Activated CD8-positive, alpha-beta T cell treated with anti-CD3 and anti-CD28 coated beads for 36 hours (primary cell): ENCODE measurements around the gene COLEC12. TPM values are rescaled to one million over a fixed set of nuclear protein-coding genes. Genes with fewer than 3 reads are reported as not detected.
A peak's percentile ranks its signal among the peaks of the same experiment; 100 is the strongest.

Experiments
- ATAC-seq: fragments of 200-7000 bp; cut with Tn5 transposase; one replicate; pipeline ENCODE4 v1.10.0; 2021; ENCODE audit warnings: mild to moderate bottlenecking, moderate library complexity
- CTCF ChIA-PET: fragments of 350-600 bp; sonication (Branson Sonifier 250); formaldehyde crosslinking; loops from one replicate; lab custom pipeline; 2021; ENCODE audit warnings: antibody characterized with exemption; lab: Charles Lee
- POLR2A ChIA-PET: fragments of 350-600 bp; sonication (Branson Sonifier 250); formaldehyde crosslinking; loops from one replicate; lab custom pipeline; 2021; ENCODE audit warnings: antibody characterized with exemption; lab: Charles Lee
- DNase-seq: peaks from one replicate; pipeline ENCODE4 v3.0.0-alpha.2; 2020
- H3K27ac Mint-ChIP-seq: one replicate; pipeline ENCODE4 v1.8.0; 2021; ENCODE audit warnings: mild to moderate bottlenecking, mixed read lengths
- H3K27me3 Mint-ChIP-seq: one replicate; pipeline ENCODE4 v1.8.0; 2021; ENCODE audit warnings: mixed read lengths
- H3K36me3 Mint-ChIP-seq: one replicate; pipeline ENCODE4 v1.8.0; 2021; ENCODE audit warnings: low read depth, mixed read lengths
- H3K4me1 Mint-ChIP-seq: one replicate; pipeline ENCODE4 v1.8.0; 2021; ENCODE audit warnings: low read depth, mixed read lengths
- H3K4me3 Mint-ChIP-seq: one replicate; pipeline ENCODE4 v1.8.0; 2021; ENCODE audit warnings: mild to moderate bottlenecking, moderate library complexity, mixed read lengths
- H3K9me3 Mint-ChIP-seq: one replicate; pipeline ENCODE4 v1.8.0; 2021; ENCODE audit warnings: mixed read lengths
- CTCF ChIP-seq: fragments of 200-600 bp; IDR thresholded peaks from one replicate; pipeline ENCODE4 v1.8.0; 2022; ENCODE audit warnings: antibody characterized with exemption, mild to moderate bottlenecking
- intact Hi-C: fragments of 100-400 bp; cut with micrococcal nuclease; formaldehyde crosslinking; loops from one replicate; pipeline ENCODE4 v1.10.0; 2022
- total RNA-seq, 2 experiments: library from RNA; stranded (reverse); gene quantifications; one replicate each; pipeline ENCODE4 v1.2.3, GENCODE V29; 2021

The COLEC12 gene
- total RNA-seq, 2 experiments from 2014 or later = not detected

- ChIA-PET POLR2A (no interaction called here), CTCF (no interaction called here)
- H3K4me1 Mint-ChIP-seq = peaks cover 2% of the 10 kb centered on the region
- no peaks in the 10 kb centered on the region for H3K9me3 Mint-ChIP-seq
- peaks cover 6% of the 10 kb centered on the region for H3K27me3 Mint-ChIP-seq
- ATAC-seq (no peak), DNase-seq (peak; percentile 5)
- no peak for TF ChIP-seq CTCF
- no peak overlapping the region for H3K27ac Mint-ChIP-seq
- H3K36me3 Mint-ChIP-seq = no peaks in the 10 kb centered on the region
- H3K4me3 Mint-ChIP-seq = no peak overlapping the region
- intact Hi-C loops = no loop called here
Measured at GRCh38 chr18:389658-390357, 110.7 kb downstream of the COLEC12 start.

GRCh38 chr18:388200-388599 lies 112.3 kb downstream of the COLEC12 start:
- no peak overlapping the region for H3K27ac Mint-ChIP-seq
- ATAC-seq = no peak
- TF ChIP-seq CTCF = no peak

GRCh38 chr18:386994-387393 lies 113.5 kb downstream of the COLEC12 start:
- ATAC-seq = no peak
- no peak overlapping the region for H3K4me3 Mint-ChIP-seq
- no peak overlapping the region for H3K27ac Mint-ChIP-seq
- TF ChIP-seq CTCF = no peak
- no peak for DNase-seq
- no peaks in the 10 kb centered on the region for H3K36me3 Mint-ChIP-seq
- POLR2A ChIA-PET = no interaction called here
- peaks cover 11% of the 10 kb centered on the region for H3K27me3 Mint-ChIP-seq
- intact Hi-C loops = no loop called here
- H3K4me1 Mint-ChIP-seq = peaks cover 2% of the 10 kb centered on the region
- CTCF ChIA-PET = interaction anchor here (1.1 kb wide), 1 partner anchor 10 kb away, joined by 4 read pairs; no protein-coding TSS in a partner anchor
- H3K9me3 Mint-ChIP-seq = peaks cover 2% of the 10 kb centered on the region

More at GRCh38 chr18:388200-388599, 112.3 kb downstream of the COLEC12 start:
- POLR2A ChIA-PET = no interaction called here
- no peaks in the 10 kb centered on the region for H3K36me3 Mint-ChIP-seq
- DNase-seq = no peak
- intact Hi-C loops = no loop called here
- peaks cover 2% of the 10 kb centered on the region for H3K9me3 Mint-ChIP-seq
- CTCF ChIA-PET = no interaction called here
- H3K4me1 Mint-ChIP-seq = peaks cover 2% of the 10 kb centered on the region
- H3K27me3 Mint-ChIP-seq = peaks cover 11% of the 10 kb centered on the region
- H3K4me3 Mint-ChIP-seq = no peak overlapping the region

- Mint-ChIP-seq H3K4me3 (no peak overlapping the region), H3K9me3 (peaks cover 2% of the 10 kb centered on the region), H3K27me3 (peaks cover 20% of the 10 kb centered on the region), H3K27ac (no peak overlapping the region), H3K4me1 (peaks cover 2% of the 10 kb centered on the region), H3K36me3 (no peaks in the 10 kb centered on the region)
- TF ChIP-seq CTCF = no peak
- ChIA-PET POLR2A (no interaction called here), CTCF (no interaction called here)
- intact Hi-C loops = no loop called here
- no peak for DNase-seq
- ATAC-seq = no peak
Measured at GRCh38 chr18:384897-385296, 115.6 kb downstream of the COLEC12 start.

GRCh38 chr18:383135-383534 lies 117.4 kb downstream of the COLEC12 start:
- Mint-ChIP-seq H3K4me1 (no peaks in the 10 kb centered on the region), H3K9me3 (peaks cover 2% of the 10 kb centered on the region), H3K4me3 (no peak overlapping the region), H3K27ac (no peak overlapping the region), H3K36me3 (no peaks in the 10 kb centered on the region), H3K27me3 (peaks cover 17% of the 10 kb centered on the region)
- intact Hi-C loops = no loop called here
- DNase-seq (no peak), ATAC-seq (no peak)
- ChIA-PET POLR2A (interaction anchor here (0.5 kb wide), 1 partner anchor 120 kb away, joined by 3 read pairs; no protein-coding TSS in a partner anchor), CTCF (no interaction called here)
- TF ChIP-seq CTCF = no peak
